ENCODE data around the gene PPP1R1B.
"Not testable (repeated sequence)": the region's sequence is repeated elsewhere in the genome, so short reads cannot be mapped to it uniquely, and the experiment has no call there.

Gene PPP1R1B

DNA sequence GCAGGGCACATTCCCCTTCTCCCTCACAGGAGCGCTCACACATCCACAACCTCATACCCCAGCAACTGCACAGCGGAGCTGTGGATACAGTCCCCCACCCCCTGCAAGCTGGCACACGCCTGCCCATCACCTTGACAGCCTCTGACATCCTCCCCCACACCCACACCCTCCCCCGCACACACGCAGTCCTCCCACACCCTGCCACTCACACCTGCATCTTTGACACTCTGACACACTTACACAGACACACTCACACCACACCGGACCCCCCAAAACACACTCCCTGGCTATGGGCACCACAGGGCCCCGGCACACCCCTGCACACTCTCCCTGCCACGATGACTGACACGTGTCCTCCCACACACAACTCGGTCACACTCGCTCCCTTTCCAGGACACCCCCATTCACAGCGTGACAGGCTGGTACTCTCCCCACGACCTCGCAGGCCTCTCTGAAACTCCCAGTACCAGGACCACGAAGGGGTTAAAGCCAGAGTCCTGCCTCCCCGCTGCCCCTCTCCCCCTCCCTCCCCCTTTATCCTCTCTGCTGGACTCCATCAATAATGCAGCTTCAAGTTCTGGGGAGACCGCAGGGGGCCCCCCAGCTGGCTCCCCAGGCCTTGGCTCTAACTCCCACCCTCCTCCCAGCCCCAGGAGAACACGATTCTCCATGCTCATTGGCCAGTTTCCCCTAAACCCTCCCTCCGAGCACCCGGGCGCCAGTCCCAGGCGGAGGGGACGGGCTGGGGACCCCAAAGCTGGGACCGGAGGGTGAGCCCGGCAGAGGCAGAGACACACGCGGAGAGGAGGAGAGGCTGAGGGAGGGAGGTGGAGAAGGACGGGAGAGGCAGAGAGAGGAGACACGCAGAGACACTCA lies at the start of gene PPP1R1B:
TSS of gene PPP1R1B (plus strand) at position 782 of the 876 bp plus-strand sequence. CDS start 441 bp downstream, outside the sequence.
- Histone ChIP-seq H3K27me3 (ENCODE audit: control insufficient read depth in 1 of 2, insufficient read depth in 2 of 2, low read length in 2 of 2) (peaks cover 38 to 61% of the 10 kb centered on the region in 2 donors), H3K4me3 (ENCODE audit: low read length in 2 of 2) (peak within 1 kb of the TSS in 1 of 2 donors; percentile 54), H3K9me3 (ENCODE audit: control insufficient read depth in 2 of 2, low read length in 2 of 2) (no peaks in the 10 kb centered on the region), H3K36me3 (ENCODE audit: control insufficient read depth in 2 of 2, insufficient read depth in 2 of 2, low read length in 2 of 2) (no peaks in the 10 kb centered on the region), H3K27ac (ENCODE audit: low read length) (no peak within 1 kb of the TSS), H3K4me1 (ENCODE audit: control insufficient read depth, insufficient read depth, low read length) (peaks cover 22% of the 10 kb centered on the region), H3K9ac (ENCODE audit: low read length in 2 of 2) (no peak within 1 kb of the TSS)

DNA sequence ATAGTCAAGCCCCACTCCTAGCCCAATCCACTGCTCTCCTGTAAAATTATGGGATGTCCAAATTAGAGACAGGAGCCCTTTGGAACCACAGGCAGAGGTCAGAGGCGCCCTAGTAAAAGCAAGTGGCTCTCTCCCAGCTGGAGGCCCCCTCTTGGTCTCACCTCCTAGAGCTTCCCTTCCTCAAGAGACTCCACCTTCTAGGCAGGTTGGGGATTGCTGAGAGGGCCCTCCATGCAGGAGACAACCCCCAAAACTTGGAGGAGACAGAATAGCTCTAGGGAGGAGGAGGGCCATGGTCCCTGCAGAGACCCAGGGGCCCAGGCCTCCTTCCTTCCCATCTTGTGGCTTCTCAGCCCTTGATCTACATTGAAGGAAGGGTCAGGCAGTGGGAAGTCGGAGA lies 48.5 kb upstream of the PPP1R1B start:
- Histone ChIP-seq H3K9me3 (ENCODE audit: control insufficient read depth in 2 of 2, low read length in 2 of 2) (no peaks in the 10 kb centered on the region), H3K4me1 (ENCODE audit: control insufficient read depth, insufficient read depth, low read length) (peaks cover 4% of the 10 kb centered on the region), H3K36me3 (ENCODE audit: control insufficient read depth in 2 of 2, insufficient read depth in 2 of 2, low read length in 2 of 2) (no peaks in the 10 kb centered on the region), H3K4me3 (ENCODE audit: low read length in 2 of 2) (no peak overlapping the region), H3K27ac (ENCODE audit: low read length) (no peak overlapping the region), H3K9ac (ENCODE audit: low read length in 2 of 2) (no peak overlapping the region), H3K27me3 (ENCODE audit: control insufficient read depth in 1 of 2, insufficient read depth in 2 of 2, low read length in 2 of 2) (peaks cover 0 to 2% of the 10 kb centered on the region in 2 donors)

DNA sequence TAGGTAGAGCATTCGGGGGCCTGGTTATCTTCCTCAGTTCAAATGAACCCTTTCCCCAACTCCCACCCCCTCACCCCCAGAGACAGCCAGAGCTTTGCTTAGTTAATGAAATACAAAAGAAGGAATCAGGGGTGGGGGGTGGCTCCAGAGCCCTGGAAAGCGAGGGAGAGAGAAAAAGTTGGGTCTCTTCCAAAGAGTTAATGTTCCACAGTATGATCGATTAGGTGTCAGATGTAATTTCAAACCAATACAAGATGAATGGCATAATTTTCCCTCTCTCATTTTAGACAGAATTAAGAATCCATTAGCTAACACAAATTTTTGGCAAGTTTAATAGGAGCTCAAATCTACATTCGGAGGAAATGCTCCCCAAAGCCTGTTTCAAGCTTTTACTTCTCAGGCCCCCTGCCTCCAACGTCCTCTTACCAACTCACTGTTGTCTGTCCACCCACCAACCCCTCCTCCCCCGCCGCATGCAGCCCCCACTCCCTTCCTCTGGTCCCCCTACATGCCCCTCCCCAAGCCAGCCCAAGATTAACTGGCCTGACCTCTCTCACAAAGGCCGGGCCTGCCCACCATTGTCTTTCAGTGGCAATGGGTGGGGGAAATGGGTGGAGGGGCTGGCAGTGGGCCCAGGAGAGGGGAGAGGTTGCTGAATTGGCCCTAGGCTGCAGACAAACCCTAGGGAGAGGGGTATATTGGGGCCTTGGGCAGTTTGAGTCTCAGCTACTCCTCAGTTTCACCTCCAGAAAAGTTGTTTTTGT lies 47.3 kb upstream of the PPP1R1B start:
- Histone ChIP-seq H3K4me3 (ENCODE audit: low read length in 2 of 2) (no peak overlapping the region), H3K4me1 (ENCODE audit: control insufficient read depth, insufficient read depth, low read length) (no peaks in the 10 kb centered on the region), H3K9ac (ENCODE audit: low read length in 2 of 2) (no peak overlapping the region), H3K27ac (ENCODE audit: low read length) (no peak overlapping the region), H3K27me3 (ENCODE audit: control insufficient read depth in 1 of 2, insufficient read depth in 2 of 2, low read length in 2 of 2) (peaks cover 0 to 2% of the 10 kb centered on the region in 2 donors), H3K9me3 (ENCODE audit: control insufficient read depth in 2 of 2, low read length in 2 of 2) (no peaks in the 10 kb centered on the region), H3K36me3 (ENCODE audit: control insufficient read depth in 2 of 2, insufficient read depth in 2 of 2, low read length in 2 of 2) (no peaks in the 10 kb centered on the region)

DNA sequence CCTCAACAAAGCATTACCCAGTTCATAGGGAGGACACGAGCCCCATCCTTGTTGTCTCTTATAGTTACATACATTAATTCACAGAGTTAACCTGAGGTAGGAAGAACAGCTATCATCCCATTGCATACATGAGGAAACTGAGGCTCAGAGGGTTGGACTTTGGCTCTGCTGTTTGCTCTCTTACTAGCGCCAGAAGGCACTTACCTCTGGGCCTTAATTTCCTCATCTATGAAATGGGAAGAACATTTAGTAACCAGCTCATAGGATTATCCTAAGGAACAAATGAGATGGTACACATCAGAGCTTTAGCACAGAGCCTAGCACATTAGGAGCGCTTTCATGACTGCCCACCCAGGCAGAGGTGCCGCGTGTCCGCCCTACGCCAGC lies 46.7 kb upstream of the PPP1R1B start:
- no peaks in the 10 kb centered on the region for H3K4me1 ChIP-seq (ENCODE audit: control insufficient read depth, insufficient read depth, low read length)
- H3K9me3 ChIP-seq (ENCODE audit: control insufficient read depth in 2 of 2, low read length in 2 of 2): no peaks in the 10 kb centered on the region
- H3K9ac ChIP-seq (ENCODE audit: low read length in 2 of 2): no peak overlapping the region
- H3K27ac ChIP-seq (ENCODE audit: low read length): no peak overlapping the region
- no peak overlapping the region for H3K4me3 ChIP-seq (ENCODE audit: low read length in 2 of 2)
- H3K27me3 ChIP-seq (ENCODE audit: control insufficient read depth in 1 of 2, insufficient read depth in 2 of 2, low read length in 2 of 2): peaks cover 0 to 2% of the 10 kb centered on the region in 2 donors
- no peaks in the 10 kb centered on the region for H3K36me3 ChIP-seq (ENCODE audit: control insufficient read depth in 2 of 2, insufficient read depth in 2 of 2, low read length in 2 of 2)

DNA sequence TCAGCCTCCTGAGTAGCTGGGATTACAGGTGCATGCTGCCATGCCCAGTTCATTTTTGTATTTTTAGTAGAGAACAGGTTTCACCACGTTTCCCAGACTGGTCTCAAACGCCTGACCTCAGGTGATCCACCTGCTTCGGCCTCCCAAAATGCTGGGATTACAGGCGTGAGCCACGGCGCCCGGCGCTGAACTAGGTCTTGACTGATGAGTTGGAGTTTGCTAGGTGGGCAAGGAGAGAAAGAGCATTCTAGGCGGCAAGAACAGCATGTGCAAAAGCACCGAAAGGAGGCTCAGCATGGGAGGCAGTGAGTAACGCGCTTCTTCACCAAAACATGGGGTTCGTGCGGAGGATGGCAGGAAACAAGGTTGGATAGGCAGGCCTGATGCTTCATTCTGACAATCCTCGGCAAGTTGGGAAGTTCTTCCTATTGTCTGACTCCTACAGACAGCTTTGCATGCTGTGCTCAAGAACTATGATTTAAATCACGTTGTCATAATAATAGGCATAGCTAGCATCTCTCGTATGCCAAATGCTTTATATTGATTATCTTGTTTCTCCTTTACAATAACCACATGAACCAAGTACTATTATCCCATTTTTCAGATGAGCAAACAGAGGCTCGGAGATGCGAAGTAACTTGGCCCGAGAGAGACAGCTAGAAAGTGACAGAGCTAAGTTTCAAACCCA lies 45.5 kb upstream of the PPP1R1B start:
- Histone ChIP-seq H3K27me3 (ENCODE audit: control insufficient read depth in 1 of 2, insufficient read depth in 2 of 2, low read length in 2 of 2) (peaks cover 0 to 2% of the 10 kb centered on the region in 2 donors), H3K9ac (ENCODE audit: low read length in 2 of 2) (no peak overlapping the region), H3K36me3 (ENCODE audit: control insufficient read depth in 2 of 2, insufficient read depth in 2 of 2, low read length in 2 of 2) (no peaks in the 10 kb centered on the region), H3K27ac (ENCODE audit: low read length) (no peak overlapping the region), H3K4me1 (ENCODE audit: control insufficient read depth, insufficient read depth, low read length) (no peaks in the 10 kb centered on the region), H3K4me3 (ENCODE audit: low read length in 2 of 2) (no peak overlapping the region), H3K9me3 (ENCODE audit: control insufficient read depth in 2 of 2, low read length in 2 of 2) (no peaks in the 10 kb centered on the region)

DNA sequence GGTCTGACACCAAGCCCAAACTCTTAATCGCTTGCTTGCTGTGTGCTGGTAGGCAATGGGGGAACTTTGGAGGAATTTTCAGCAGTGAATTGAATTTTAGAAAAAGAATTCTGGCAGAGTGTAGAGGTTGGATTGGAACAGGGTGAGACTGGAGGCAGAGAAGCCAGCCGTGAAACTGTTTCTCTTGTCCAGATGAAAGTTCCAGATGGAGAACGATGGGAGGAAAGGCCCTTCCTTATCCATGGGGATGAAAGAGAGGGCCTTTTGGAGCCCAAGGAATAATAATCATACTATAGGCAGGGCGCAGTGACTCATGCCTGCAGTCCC lies 45.0 kb upstream of the PPP1R1B start:
- no peaks in the 10 kb centered on the region for H3K4me1 ChIP-seq (ENCODE audit: control insufficient read depth, insufficient read depth, low read length)
- no peaks in the 10 kb centered on the region for H3K9me3 ChIP-seq (ENCODE audit: control insufficient read depth in 2 of 2, low read length in 2 of 2)
- no peak overlapping the region for H3K4me3 ChIP-seq (ENCODE audit: low read length in 2 of 2)
- H3K27me3 ChIP-seq (ENCODE audit: control insufficient read depth in 1 of 2, insufficient read depth in 2 of 2, low read length in 2 of 2): peaks cover 0 to 2% of the 10 kb centered on the region in 2 donors
- H3K36me3 ChIP-seq (ENCODE audit: control insufficient read depth in 2 of 2, insufficient read depth in 2 of 2, low read length in 2 of 2): no peaks in the 10 kb centered on the region
- H3K27ac ChIP-seq (ENCODE audit: low read length): no peak overlapping the region
- H3K9ac ChIP-seq (ENCODE audit: low read length in 2 of 2): no peak overlapping the region

DNA sequence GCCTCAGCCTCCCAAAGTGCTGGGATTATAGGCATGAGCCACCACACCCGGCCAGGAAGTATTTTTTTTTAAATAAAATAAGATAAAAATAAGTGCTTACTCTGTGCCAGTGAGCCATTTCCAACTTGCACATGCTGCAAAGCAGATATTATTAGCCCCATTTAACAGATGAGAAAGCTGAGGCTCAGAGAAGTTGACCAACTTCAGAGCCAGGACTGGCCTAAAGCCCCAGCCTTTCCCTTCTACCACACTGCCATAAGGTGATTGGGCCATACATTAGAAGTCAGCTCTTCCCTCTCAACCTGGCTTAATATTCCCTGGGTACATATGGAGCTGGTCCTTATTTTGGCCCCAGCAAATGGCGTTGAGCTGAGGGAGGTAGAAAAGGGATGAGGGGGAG lies 44.1 kb upstream of the PPP1R1B start:
- Histone ChIP-seq H3K27ac (ENCODE audit: low read length) (no peak overlapping the region), H3K4me3 (ENCODE audit: low read length in 2 of 2) (no peak overlapping the region), H3K27me3 (ENCODE audit: control insufficient read depth in 1 of 2, insufficient read depth in 2 of 2, low read length in 2 of 2) (peaks cover 0 to 2% of the 10 kb centered on the region in 2 donors), H3K9me3 (ENCODE audit: control insufficient read depth in 2 of 2, low read length in 2 of 2) (no peaks in the 10 kb centered on the region), H3K36me3 (ENCODE audit: control insufficient read depth in 2 of 2, insufficient read depth in 2 of 2, low read length in 2 of 2) (no peaks in the 10 kb centered on the region), H3K4me1 (ENCODE audit: control insufficient read depth, insufficient read depth, low read length) (no peaks in the 10 kb centered on the region), H3K9ac (ENCODE audit: low read length in 2 of 2) (no peak overlapping the region)

DNA sequence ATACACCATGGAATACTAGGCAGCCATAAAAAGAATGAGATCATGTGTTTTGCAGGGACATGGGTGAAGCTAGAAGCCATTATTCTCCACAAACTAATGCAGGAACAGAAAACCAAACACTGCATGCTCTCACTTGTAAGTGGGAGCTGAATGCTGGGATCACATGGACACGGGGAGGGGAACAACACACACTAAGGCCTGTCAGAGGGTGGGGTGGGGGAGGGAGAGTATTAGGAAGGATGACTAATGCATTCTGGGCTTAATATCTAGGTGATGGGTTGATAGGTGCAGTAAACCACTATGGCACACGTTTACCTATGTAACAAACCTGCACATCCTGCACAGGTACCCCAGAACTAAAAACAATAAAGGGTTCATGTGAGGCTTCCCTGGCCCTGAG lies 36.6 kb upstream of the PPP1R1B start:
- not testable (repeated sequence) for H3K9ac ChIP-seq (ENCODE audit: low read length in 2 of 2); H3K4me1 ChIP-seq (ENCODE audit: control insufficient read depth, insufficient read depth, low read length); H3K9me3 ChIP-seq (ENCODE audit: control insufficient read depth in 2 of 2, low read length in 2 of 2); H3K36me3 ChIP-seq (ENCODE audit: control insufficient read depth in 2 of 2, insufficient read depth in 2 of 2, low read length in 2 of 2); H3K27ac ChIP-seq (ENCODE audit: low read length); H3K4me3 ChIP-seq (ENCODE audit: low read length in 2 of 2)
- peaks cover 2 to 20% of the 10 kb centered on the region in 2 donors for H3K27me3 ChIP-seq (ENCODE audit: control insufficient read depth in 1 of 2, insufficient read depth in 2 of 2, low read length in 2 of 2)

DNA sequence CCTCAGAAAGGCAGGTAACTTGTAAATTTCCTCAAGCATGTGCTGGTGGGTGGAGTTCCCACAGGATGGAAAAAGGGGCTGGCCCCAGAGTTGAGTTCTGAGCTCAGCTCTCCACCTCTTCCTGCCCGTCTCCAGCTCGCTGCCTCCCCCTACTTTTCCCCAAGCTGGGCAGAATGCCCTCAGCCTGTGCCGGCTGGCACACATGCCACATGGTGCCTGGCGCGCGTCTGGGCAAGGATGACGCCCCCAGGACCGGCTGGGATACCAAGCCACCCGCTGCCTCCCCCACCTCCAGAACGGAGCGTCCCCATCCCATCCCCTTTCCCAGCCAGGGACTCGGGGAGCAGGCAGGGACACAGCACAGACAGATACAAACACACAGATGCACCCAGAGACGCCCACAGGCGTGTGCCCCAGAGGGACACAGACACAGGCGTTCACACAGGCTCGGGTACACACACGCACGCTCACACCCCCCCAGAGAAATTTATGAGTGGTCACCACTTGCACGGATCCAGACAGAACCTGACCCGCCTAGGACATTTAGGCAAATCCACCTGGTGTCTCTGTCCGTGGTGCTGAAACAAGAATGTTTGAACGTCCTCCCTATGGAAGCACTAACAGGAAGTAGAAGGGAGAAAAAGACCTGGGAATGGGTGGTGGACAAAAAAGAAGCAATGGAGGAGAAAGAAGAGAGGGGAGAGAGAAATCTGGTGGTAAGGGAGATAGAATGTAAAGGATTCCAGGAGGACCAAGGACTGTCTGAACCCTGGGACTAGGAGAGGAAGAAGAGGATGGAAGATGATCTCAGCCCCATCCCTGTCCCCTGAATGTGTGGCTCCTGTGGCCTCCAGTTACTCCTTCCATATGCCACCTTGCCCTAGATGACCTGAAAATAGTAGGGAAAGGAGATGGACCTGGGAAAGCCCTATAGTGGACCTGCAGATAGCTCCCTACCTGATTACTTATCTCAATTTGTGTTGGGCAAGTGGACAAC lies 34.5 kb upstream of the PPP1R1B start:
- Histone ChIP-seq H3K4me3 (ENCODE audit: low read length in 2 of 2) (no peak overlapping the region), H3K36me3 (ENCODE audit: control insufficient read depth in 2 of 2, insufficient read depth in 2 of 2, low read length in 2 of 2) (no peaks in the 10 kb centered on the region), H3K27ac (ENCODE audit: low read length) (no peak overlapping the region), H3K9ac (ENCODE audit: low read length in 2 of 2) (no peak overlapping the region), H3K27me3 (ENCODE audit: control insufficient read depth in 1 of 2, insufficient read depth in 2 of 2, low read length in 2 of 2) (peaks cover 20 to 37% of the 10 kb centered on the region in 2 donors), H3K9me3 (ENCODE audit: control insufficient read depth in 2 of 2, low read length in 2 of 2) (no peaks in the 10 kb centered on the region), H3K4me1 (ENCODE audit: control insufficient read depth, insufficient read depth, low read length) (peaks cover 2% of the 10 kb centered on the region)

DNA sequence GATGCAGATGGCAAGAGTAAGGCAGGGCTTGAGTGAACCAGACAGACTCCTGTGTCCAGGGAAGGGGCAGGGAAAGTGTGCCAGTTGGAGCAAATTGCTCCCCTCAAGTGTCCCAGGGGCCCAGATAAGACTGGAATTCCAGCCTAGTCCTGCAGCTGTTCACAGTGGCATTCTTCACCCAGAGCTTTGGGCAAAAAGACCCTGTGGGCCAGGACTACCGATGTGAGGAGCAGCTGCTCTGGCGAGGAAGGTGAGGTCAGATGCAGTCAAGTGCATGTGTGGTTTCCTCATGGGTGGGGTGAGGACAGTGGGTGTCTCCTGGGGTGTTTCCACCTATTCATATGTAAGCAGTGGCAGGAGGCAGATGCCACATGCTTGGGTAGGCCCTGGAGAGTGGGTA lies 33.4 kb upstream of the PPP1R1B start:
- Histone ChIP-seq H3K9ac (ENCODE audit: low read length in 2 of 2) (no peak overlapping the region), H3K4me1 (ENCODE audit: control insufficient read depth, insufficient read depth, low read length) (peaks cover 5% of the 10 kb centered on the region), H3K36me3 (ENCODE audit: control insufficient read depth in 2 of 2, insufficient read depth in 2 of 2, low read length in 2 of 2) (no peaks in the 10 kb centered on the region), H3K27ac (ENCODE audit: low read length) (no peak overlapping the region), H3K4me3 (ENCODE audit: low read length in 2 of 2) (no peak overlapping the region), H3K27me3 (ENCODE audit: control insufficient read depth in 1 of 2, insufficient read depth in 2 of 2, low read length in 2 of 2) (peaks cover 29 to 45% of the 10 kb centered on the region in 2 donors), H3K9me3 (ENCODE audit: control insufficient read depth in 2 of 2, low read length in 2 of 2) (no peaks in the 10 kb centered on the region)
